Keratinocyte (primary cell): ENCODE results near the gene OSBPL10.

Experiments
- CTCF ChIP-seq, 3 experiments: IDR thresholded peaks in 1 of 3; conservative IDR thresholded peaks in 1 of 3; optimal IDR thresholded peaks in 1 of 3; 2 replicates in 2 of 3; 3 replicates in 1 of 3; pipeline versions ENCODE3 to v1.5.1; 2011; ENCODE audit warnings: low read length in 3 of 3, mild to moderate bottlenecking in 3 of 3, moderate library complexity in 2 of 3, control low read depth in 1 of 3, inconsistent platforms in 1 of 3; ENCODE audit not compliant: insufficient read depth in 2 of 3; ENCODE audit errors: extremely low read depth in 1 of 3
- EZH2 ChIP-seq: IDR thresholded peaks from one replicate; pipeline ENCODE4 v1.6.1; 2012; ENCODE audit warnings: inconsistent platforms, mild to moderate bottlenecking, low read length, moderate library complexity

GRCh38 chr3:32018757-32019564 lies 37.9 kb upstream of the OSBPL10 start:
- peak; percentile 58 to 67 (median 61) for TF ChIP-seq CTCF (optimal IDR thresholded peaks at IDR 0.05 in 1 of 3, IDR thresholded peaks at IDR 0.05 in 1 of 3, conservative IDR thresholded peaks at IDR 0.05 in 1 of 3; ENCODE audit: extremely low read depth in 1 of 3, insufficient read depth in 2 of 3, low read length in 3 of 3)
- no peak for TF ChIP-seq EZH2
